ENCODE data around the gene WLS.
"Not testable (repeated sequence)": the region's sequence is repeated elsewhere in the genome, so short reads cannot be mapped to it uniquely, and the experiment has no call there.

WLS gene

DNA sequence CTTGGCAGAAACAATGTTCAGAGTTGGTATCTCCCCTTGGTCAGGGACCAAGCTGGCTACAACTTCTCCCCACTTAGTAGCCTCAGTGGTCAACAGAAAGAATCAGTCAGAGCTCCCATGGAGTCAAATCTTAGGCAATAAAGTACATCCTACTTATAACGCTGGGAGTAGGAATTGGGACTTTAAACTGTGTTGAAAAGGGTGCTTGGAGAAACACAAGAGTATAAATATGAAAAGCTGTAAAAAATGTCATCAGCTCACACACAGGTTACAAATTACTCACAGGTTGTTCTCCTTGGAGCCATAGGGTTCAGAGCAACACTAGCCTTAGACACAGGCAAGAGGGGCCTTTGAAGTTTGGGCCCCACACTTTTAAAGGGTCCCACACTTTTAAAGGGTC lies 67.4 kb downstream of the WLS start:
- DNase-seq (ENCODE audit: low read depth) = no peak

DNA sequence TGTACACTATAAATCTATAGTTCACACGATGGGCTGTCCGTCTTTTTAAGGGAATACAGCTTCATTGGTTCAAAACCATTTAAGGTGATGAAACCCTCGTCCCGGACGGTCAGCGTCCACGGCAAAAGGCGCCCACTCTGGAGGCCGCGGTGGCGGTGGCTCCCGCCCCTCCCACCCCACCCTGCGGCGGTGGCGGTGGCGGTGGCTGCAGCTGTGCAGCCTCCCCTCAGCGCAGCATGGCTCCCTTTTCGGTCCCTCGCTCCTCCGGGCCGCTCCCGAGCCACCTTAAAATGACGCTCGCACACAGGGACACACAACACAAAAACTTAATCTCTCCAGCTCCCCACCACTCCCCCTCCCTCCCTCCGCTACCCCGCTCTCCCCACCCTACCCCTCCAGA lies 69.1 kb downstream of the WLS start:
- no peak for DNase-seq (ENCODE audit: low read depth)

DNA sequence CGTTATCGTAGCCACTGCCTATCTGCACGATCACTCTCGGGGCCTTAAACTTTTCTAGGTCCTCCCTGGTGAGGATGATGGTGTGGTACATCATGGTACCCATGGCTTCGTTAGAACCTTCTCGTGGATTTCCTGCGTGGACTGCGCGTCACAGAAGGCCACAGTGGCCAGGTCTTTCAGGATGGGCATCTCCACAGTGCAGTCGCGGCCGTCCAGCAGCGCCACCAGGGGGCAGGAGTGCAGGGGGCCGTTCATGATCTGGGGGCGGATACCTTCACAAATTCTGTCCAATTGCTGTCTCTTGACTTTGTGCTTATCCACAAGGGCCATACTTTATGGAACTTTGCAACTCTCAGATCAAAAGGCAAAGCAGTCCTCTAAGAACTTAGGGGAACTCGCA lies 69.6 kb downstream of the WLS start:
- no peak for DNase-seq (ENCODE audit: low read depth)

DNA sequence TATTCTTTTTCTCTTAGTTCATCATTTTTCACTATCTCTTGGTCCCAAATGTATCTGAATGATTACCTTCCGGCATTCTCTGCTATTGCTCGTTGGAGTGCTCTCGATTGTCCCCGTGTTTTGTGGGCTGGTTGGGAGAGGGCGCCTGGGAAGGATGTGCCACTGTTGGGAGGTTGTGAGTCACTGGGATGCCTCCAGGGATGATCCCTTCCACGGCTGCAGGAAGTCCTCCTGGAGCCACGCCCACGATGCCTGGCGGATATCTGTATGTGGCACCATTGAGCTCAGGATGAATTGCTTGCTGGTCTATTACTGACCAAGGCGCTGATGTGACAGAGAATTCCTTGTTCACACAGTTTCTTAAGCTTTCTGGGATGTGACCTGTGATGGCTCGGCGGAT lies 70.7 kb downstream of the WLS start:
- not testable (repeated sequence) for DNase-seq (ENCODE audit: low read depth)

DNA sequence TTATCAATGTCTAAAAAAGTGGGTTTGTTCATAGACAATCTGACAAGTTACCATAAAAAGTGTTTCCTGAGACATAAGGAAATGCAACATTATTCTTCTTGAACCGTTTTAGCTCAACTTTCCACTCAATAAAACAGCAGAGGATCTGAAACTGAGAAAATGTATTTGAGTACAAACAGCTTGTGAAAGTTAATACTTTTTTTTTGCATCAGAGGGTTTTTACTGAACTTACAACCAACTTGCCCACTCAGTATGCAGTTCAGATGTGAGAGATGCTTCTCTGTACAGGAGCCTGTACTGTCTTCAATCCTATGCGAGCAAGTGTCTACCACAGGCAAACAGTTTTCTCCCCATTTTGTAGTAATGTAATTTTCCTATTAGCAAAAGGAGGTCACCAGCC lies 71.4 kb downstream of the WLS start:
- DNase-seq (ENCODE audit: low read depth) = not testable (repeated sequence)

DNA sequence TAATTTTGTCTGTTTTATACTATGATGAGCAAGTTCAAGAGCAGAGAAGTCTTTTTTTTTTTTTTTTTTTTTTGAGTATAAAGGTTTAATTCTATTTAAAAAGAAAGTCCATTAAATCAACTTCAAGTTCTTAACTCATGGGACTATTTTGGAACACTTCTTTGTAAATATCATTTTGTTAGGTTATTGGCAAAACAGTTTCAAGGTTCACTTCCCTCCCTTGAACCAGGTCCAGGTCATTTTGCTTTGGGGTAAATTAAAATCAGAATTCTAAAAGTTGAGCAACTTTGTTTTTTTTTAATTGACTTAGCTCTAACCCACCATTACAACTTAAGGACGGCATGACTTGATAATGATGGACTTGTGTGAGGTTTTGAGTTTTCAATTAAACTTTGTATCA lies 72.3 kb downstream of the WLS start:
- no peak for DNase-seq (ENCODE audit: low read depth)

DNA sequence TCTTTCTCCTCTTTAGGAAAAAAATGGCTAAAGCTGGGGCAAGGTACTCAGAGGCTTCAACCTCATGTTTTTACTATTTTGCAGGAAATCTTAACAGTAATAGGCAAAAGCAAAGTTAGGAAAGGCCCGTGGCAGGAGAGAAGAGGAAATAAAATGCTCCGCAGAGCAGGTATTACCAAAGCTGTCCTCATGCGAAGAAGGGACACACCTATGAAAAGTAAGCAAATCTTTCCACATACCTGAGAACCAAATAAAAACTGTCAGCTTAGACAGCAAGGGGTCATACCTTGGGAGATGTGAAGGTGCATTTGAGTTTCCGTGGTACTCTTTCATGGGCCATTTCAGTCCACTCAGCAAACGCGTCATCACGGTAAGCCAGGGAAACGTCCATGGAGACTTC lies 73.5 kb downstream of the WLS start:
- no peak for DNase-seq (ENCODE audit: low read depth)

DNA sequence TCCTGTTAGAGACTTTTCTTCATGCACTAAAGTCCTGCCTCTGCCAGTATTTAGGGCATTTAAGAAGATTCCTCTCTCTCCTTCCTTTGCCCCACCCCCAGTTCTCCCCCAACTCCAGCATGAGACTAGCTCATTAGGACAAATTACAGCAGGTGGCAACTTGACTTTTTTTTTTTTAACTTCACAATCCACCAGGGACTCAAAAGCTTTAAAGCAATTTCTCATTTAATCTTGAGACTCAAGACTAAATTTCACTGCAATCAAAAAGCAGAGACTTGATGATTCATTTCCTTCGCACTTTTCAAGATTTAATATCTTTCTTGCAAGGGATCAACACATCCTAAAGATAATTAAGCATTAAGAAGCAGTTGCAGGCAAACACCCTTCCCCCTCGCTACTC lies 74.9 kb downstream of the WLS start:
- no peak for DNase-seq (ENCODE audit: low read depth)

DNA sequence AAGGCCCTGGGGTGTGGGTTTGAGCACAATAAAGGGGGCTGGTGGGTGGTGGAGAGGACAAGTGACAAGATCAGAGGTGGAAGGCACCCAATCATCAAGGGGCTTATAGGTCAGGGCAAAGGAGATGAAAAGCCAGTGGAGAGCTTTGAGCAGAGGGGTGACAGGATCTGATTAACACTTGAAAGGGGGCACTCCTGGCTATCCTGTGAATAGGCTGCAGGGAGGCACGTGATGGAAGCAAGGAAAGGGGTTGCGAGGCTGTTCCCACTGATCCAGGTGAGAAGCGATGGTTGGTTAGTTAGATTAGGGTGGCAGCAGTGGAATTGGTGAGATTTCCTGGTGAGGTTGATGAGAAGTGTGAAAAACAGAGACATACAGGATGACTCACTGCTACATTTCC lies 80.6 kb downstream of the WLS start:
- no peak for DNase-seq (ENCODE audit: low read depth)

DNA sequence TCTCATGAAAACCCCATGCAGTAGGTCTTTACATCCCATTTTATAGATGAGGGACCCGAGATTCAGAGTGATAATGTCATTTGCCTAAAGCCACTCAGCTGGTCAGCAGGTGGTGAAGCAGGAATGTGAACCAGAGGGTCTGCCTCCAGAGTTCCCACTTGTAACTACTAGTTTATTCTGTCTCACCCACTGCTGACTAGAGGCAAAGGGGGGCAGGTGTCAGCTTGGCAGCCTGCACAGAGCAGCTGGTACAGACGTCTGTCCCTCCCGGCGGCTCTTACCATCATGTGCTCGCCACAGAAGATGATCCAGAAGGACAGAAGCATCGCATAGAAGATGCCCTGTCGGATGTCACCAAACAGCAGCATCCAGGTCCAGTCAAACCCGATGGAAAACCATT lies 82.4 kb downstream of the WLS start:
- no peak for DNase-seq (ENCODE audit: low read depth)

DNA sequence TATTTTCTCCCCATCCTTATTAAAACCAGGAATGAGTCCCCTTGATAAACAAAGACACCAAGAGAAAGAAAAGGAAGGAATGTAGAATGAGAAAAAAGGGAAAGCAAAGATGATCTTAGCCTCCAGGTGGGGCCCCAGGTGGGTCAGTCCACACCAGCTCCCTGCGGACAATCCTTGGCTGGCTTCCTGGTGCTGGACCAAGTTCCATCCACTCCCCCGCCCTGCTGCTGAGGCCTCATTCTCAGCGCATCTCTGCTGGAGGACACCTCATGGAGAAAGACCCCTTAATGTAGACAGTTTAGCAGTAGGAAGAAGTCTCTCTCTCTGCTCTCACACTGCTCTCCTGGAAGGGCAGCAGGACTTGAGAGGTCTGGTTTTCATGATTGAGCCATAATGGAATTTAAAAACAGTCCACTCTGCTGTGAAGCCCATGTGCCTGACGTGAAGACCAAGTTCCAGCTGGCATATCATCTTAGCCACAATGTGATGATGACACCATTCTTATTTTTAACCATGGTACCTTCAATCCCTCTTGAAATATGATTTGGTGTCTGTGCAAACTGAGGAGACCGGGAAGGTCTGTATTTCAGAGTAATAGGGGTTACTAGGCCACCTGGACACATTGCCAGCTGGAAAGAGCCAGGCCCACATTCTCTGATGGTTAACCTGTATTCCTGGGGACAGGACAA lies 83.1 kb downstream of the WLS start:
- no peak for DNase-seq (ENCODE audit: low read depth)

DNA sequence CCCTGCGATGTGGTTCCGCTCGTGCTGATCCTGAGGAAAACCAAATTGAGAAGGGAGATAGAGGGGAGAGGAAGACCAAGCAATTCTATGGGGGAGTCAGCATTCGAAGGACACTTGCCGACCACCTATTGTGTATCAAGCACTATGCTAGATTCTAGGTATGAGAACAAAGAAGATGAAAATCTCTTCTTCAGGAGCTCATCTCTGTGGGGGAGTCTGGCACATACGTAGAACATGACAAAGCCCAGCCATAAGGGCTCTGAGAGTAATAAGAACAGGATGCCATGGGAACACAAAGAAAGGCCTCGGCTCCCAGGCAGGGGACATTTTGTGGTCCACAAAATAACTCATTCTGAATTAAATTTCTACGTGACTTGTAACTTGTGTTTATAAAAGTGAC lies 83.7 kb downstream of the WLS start:
- no peak for DNase-seq (ENCODE audit: low read depth)

DNA sequence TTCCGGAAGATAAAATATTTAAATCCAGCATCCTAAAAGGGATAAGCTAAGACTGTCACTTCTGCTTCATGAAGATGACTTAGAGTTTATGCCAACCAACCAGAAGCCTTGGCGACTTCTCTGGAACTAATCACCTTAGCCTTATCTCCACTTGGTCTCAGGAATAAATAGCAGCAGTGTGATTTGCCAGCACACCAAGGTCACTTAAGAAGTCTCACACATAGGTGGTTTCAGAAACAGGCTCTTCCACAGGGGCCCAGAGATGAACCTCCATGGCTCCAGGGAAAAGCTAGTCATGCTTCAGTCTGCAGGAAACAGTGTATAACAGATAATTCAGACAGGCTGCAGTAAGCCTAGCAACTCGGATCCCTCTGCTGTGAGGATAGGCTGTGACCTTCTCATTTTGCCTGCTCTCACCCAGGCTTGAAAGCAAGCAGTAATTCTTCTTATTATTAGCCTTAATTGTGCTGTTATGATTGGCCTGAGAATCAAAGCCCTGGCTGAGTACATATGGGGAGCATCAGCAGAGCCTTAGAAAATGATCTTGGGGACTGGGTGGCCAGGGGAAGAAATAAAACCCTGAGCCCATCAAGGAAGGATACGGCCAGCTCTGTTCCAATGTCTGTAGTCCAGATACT lies 84.7 kb downstream of the WLS start:
- DNase-seq (ENCODE audit: low read depth) = no peak

DNA sequence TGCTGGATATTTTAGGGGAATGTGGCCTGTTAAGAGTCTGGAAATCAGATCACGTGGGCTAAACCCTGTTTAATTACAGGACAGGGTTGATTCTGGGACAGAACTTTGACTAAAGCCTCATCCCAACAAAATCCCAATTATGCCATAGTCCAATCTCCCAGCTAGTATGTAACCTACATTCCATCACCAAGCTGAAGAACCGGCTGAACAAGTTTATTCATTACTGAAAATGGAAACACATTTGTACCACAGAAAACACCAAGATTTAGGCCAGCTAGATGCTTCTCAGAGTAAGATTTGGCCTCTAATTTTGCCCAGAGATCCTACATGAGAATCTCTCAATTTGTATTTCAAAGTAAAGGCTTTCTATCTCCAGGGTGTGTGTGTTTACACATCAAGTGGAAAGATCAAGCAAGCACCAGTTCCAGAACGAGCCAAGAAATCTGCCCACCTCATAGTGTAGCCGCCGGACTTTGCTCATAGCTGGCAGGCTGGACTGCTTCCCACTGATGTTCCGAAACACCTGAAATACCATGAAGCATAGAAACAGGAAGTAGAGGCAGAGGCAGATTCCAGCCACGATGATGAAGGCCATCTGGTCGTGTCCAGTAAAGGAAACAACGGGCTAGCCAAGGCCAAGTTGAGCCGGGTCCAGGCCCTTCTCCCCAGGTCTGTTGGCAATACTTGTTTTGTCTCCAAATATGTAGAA lies 86.8 kb downstream of the WLS start:
- DNase-seq (ENCODE audit: low read depth) = no peak

DNA sequence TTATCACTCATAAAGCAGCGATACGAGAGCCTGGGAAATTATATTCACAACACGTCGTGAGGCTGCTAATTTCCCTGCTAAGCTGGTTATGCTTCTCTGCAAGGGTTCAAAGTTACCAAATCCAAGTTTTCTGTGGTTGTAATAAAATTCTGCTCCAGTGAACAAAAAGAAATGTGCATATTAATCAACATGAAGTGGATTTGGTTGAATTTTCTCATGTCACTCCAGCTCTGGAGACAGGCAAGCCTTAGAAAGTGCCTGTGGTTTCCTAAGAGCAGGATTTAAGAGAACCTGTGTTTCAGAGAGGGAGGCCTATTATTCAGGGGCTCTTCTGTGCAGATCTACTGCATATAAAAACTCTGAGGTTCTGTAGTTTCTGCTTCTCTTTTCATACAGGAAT lies 87.5 kb downstream of the WLS start:
- no peak for DNase-seq (ENCODE audit: low read depth)

DNA sequence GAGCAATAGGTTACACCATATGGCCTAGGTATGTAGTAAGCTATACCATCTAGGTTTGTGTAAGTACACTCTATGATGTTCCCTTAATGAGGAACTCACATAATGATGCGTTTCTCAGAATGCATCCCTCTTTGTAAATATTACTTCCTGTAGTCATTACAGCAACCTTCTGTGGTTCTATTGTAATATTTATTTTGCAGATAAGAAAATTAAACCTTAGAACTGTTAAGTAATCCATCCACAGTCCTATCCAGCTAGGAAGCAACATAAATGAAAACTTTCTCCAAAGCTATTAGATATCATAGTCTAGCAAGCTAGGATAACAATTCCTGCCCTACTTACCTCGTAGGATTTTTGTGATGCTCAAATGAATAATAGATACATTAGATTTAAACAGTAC lies 88.7 kb downstream of the WLS start:
- DNase-seq (ENCODE audit: low read depth) = no peak

DNA sequence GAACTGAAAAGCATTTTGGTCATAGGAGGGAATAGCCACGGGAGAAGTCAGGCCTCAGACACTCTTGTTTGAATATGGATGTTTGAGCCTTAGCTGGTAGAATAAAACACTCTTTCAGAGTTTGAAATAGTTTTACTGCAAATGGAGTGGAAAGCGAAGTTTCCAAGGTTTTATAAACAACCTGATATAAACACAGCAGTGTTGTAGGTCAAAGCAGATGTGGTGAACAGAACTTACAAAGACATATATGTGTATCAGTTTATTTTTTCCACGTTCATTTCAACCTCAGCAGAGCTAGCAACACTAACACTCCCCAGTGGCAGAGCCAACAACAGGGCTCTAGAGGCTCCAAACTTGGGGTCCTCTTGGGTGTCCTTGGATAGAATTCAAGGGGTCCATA lies 89.9 kb downstream of the WLS start:
- no peak for DNase-seq (ENCODE audit: low read depth)

DNA sequence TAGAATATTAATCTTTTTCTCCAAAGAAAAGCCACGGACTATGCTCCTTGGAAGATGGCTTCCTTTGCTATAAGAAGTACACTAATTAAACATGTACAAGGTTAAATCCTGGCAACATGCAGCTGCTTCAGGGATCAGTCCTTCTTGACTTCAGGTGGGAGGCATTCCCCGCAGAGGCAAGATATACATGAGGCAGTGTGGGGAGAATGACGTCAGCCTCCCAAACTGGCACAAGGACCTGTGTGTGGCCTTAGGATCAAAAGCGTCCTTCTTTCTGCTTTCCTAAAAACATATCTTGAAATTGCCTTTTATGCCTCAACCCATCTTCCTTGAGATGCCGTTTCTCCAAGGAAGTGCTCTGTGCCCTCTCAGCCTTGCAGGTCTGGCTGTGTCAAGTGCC lies 90.3 kb downstream of the WLS start:
- DNase-seq (ENCODE audit: low read depth) = no peak

DNA sequence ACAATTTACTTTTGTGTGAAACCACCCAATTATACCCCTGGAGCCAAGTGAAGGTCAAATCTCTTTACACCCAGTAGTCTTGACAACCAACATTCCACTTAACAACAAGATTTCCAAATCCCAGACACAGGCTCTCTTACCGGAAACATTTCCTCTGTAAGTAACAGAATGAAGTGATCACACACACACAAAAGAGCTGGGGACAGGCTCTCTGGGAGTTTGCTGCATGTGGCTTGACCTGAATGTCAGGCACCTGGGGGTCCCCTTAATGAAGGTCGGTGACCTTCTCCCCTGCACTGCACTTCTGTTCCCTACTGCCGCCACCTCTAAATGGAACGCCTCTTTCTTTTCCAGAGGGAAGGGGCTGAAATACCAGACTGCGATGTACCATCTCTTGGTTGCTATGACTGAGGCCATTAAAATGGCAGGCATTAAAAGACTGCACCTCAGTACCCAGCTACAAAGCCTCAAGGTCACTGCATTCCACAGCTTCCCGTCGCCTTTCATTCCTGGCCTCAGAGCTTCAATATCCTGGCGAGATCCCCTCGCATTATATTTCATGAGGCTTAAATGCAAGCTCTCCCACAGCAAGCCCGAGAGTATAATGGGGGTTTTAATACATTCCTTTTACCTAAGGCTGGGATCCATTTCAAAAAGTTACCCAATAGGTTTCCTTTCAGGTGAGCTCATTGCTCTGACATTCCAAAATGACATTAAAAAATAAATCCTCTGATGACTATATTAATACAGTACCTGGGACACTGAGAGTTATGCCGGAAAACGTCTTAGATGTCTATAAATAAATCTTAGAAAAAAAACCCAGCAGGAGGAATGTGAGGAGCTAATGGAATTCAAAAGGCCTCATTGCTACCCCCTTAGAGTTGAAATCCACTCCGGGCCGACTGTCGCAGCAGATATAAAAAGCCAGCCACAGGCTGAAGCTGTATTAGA lies 91.0 kb downstream of the WLS start:
- DNase-seq (ENCODE audit: low read depth) = no peak

DNA sequence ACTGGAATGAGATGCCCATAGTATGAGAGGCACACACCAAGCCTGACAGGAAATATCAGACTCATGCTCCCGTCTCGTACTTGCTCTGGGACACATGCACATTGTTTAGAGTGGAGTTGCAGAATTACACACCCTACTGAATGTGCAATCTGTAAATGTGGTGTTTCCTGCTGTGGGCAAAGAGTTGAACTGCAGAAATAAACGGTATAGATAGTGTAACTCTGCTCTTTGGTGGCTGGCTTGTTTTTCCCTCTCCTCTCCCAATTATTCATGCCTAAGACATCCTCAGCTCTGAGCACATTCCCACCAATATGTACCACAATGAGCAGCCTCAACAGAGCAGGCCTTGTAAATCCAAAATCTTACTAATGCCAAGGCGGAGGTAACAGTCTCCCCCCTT lies 91.8 kb downstream of the WLS start:
- no peak for DNase-seq (ENCODE audit: low read depth)

DNA sequence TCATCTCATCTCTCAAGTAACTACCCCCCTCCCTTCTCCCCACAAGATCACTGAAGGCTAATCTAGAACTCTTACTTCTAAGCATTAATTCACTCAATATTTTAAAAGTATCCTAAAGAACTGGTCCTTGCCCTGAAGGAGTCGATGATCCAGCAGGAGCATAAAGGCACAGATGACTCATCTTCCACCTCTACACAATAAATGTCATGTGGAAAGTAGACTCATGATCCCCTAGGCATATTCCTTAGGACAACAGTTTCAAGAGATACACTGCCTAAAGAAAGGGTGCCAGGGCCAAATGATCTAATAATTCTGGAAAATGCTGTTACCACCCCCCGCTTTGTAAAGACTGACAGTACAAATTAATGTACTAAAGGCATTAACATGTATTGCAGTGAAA lies 96.1 kb downstream of the WLS start:
- no peak for DNase-seq (ENCODE audit: low read depth)

DNA sequence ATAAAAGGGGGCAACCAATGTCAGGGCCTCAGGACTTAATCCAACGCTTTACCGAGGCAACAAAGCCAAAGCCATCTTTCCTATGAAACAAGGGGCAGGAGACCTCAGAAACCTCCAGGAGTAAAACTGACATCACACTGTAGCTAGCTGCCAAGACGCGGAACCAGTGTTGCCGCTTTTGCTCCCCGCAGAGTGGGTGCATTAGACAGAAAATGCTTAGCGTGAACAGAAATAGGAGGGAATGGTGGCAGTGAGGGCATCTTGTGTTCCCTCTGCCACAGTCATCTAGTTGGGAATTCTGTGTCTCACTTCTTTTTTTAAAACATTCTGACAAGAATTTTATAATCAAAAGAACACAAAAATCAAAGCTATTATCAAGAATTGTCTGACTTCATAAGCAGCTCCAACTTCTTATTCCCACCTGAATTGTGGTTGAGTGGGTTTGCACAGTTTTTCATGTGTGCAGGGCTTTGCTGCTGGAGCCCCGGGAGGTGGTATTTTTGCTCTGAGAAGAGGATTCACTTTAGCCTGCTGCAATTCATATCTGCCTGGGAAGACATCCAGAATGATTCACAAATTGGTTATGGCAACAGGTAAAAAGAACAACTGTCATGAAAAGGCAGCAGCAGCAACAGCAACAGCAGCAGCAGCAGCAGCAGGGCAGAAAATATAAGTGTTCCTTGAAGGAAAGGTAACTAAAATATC lies 99.7 kb downstream of the WLS start:
- no peak for DNase-seq (ENCODE audit: low read depth)
